PFSK-1 (cell line): ENCODE results near the gene EML2.

Source experiments
- FOXP2 ChIP-seq: optimal IDR thresholded peaks from 2 replicates; pipeline ENCODE3; 2011; ENCODE audit warnings: borderline replicate concordance, control low read depth, inconsistent platforms; ENCODE audit not compliant: insufficient read depth; ENCODE audit errors: extremely low read length, extremely low read depth
- POLR2AphosphoS5 ChIP-seq: IDR thresholded peaks from 2 replicates; pipeline ENCODE4 v1.6.1; 2012; ENCODE audit warnings: low read depth, mild to moderate bottlenecking, control low read depth, low read length, moderate library complexity
- SIN3A ChIP-seq: IDR thresholded peaks from 2 replicates; pipeline ENCODE4 v1.6.1; 2012; ENCODE audit warnings: mild to moderate bottlenecking, low read length, moderate library complexity, borderline replicate concordance; ENCODE audit not compliant: insufficient read depth
- TAF1 ChIP-seq: IDR thresholded peaks from 2 replicates; pipeline ENCODE4 v1.6.1; 2012; ENCODE audit warnings: low read length, control low read depth, borderline replicate concordance; ENCODE audit not compliant: insufficient read depth
- TF ChIP-seq, protein P1 (sequence below), 2 experiments: IDR thresholded peaks; 2 replicates each; pipeline versions ENCODE4 v1.6.1 to v1.8.0; 2011 to 2012; ENCODE audit warnings: low read depth in 2 of 2, low read length in 2 of 2, control low read depth in 1 of 2, inconsistent platforms in 1 of 2, mild to moderate bottlenecking in 1 of 2, moderate library complexity in 1 of 2; ENCODE audit not compliant: insufficient read depth in 1 of 2

Gene EML2

DNA sequence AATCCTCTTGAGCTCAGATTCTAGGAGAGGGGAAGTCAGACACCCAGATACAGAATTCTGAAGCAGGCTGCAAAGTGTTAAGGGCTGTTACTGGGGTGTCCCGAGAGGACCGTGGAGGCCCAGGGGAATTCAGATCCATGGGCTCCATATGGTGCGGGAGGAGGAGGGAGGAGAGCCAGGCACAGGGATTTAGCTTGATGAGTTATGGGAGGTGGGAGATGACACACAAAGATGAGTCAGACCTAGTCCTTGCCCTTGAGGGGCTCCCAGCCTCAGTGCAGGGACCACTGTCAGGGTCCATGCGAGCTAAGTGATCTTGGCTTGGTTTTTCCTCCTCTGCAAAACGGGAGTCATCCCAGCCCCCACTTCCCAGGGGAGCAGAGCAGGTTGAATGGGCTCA lies 14.4 kb upstream of the EML2 start:
- TF ChIP-seq FOXP2 (no peak), SIN3A (no peak), POLR2AphosphoS5 (no peak), TAF1 (no peak)
- TF ChIP-seq, protein P1, sequence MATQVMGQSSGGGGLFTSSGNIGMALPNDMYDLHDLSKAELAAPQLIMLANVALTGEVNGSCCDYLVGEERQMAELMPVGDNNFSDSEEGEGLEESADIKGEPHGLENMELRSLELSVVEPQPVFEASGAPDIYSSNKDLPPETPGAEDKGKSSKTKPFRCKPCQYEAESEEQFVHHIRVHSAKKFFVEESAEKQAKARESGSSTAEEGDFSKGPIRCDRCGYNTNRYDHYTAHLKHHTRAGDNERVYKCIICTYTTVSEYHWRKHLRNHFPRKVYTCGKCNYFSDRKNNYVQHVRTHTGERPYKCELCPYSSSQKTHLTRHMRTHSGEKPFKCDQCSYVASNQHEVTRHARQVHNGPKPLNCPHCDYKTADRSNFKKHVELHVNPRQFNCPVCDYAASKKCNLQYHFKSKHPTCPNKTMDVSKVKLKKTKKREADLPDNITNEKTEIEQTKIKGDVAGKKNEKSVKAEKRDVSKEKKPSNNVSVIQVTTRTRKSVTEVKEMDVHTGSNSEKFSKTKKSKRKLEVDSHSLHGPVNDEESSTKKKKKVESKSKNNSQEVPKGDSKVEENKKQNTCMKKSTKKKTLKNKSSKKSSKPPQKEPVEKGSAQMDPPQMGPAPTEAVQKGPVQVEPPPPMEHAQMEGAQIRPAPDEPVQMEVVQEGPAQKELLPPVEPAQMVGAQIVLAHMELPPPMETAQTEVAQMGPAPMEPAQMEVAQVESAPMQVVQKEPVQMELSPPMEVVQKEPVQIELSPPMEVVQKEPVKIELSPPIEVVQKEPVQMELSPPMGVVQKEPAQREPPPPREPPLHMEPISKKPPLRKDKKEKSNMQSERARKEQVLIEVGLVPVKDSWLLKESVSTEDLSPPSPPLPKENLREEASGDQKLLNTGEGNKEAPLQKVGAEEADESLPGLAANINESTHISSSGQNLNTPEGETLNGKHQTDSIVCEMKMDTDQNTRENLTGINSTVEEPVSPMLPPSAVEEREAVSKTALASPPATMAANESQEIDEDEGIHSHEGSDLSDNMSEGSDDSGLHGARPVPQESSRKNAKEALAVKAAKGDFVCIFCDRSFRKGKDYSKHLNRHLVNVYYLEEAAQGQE (IDR thresholded peaks at IDR 0.05; ENCODE audit: insufficient read depth in 1 of 2, low read depth in 2 of 2, low read length in 2 of 2): no peak

DNA sequence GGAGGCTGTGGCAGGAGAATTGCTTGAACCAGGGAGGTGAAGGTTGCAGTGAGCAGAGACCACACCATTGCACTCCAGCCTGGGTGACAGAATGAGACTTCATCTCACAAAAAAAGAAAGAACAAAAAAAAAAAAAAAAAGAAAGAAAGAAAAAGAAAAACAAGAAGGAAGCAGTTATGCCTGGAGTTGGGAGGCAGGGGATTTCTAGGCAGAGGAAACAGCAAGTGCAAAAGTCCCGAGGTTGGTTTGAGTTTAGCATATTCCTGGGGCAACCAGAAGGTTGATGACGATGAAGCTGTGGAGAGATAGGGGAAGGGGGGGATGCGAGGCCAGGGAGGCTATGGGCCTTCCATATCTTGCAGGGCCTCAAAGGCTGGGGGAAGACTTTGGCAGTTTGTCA lies 11.5 kb upstream of the EML2 start:
- TF ChIP-seq, protein P1 (IDR thresholded peaks at IDR 0.05; ENCODE audit: insufficient read depth in 1 of 2, low read depth in 2 of 2, low read length in 2 of 2): no peak
- TF ChIP-seq POLR2AphosphoS5: no peak
- TF ChIP-seq FOXP2: no peak
- no peak for TF ChIP-seq TAF1
- no peak for TF ChIP-seq SIN3A

DNA sequence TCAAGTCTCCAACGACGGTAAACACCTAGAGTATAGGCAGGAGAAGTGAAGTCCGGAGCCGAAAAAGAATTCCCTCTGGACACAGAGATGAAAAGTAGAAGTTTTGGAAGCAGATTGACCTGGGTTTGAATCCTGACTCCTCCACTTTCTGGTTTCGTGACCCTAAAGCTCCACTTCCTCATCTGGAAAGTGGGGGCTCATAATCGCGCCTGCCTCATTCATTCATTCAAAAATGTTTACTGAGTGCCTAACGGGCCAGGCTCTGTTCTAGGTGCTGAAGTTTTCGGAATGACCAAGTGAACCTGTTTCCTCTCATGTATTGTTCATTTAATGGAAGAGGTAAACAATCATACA lies 7.1 kb upstream of the EML2 start:
- TF ChIP-seq TAF1: no peak
- TF ChIP-seq, protein P1 (IDR thresholded peaks at IDR 0.05; ENCODE audit: insufficient read depth in 1 of 2, low read depth in 2 of 2, low read length in 2 of 2): peak; percentile 68 to 88; a peak in 3 of 4 replicates

DNA sequence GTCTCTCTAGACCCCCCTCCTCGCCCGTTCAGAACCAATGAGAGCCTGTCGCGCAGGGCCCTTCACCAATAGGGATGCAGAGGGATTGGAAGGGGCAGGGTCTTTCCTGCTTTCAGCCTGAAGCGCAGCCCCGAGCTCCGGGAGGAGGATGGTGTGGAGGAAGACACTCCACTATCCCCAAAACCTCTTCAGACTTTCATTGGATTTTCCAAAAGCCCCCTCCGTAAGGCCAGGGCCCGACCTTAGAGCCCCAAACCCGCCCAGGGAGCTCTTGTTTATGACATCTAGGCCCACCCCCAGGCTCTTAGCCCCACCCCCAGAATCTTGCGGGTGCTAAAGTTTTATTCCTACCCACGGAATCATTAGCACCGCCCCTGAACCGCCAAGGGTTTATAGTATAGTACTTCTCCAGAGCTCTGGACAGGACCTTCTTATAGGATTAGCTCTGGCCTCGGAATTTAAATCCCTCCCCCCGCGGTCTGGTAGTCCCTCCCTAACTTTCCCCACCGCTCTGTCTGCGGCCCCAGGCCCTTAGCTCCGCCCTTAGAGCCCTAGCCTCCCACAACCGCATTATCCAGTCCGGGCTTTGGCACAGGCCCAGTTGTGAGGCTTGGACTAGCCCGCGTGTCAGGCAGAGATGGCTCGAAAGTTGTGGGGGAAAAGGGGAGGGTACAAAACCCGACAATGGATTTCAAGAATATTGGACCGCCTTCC lies 6.6 kb upstream of the EML2 start:
- TF ChIP-seq, protein P1 (IDR thresholded peaks at IDR 0.05; ENCODE audit: insufficient read depth in 1 of 2, low read depth in 2 of 2, low read length in 2 of 2): no peak
- TF ChIP-seq FOXP2: peak; percentile 75

DNA sequence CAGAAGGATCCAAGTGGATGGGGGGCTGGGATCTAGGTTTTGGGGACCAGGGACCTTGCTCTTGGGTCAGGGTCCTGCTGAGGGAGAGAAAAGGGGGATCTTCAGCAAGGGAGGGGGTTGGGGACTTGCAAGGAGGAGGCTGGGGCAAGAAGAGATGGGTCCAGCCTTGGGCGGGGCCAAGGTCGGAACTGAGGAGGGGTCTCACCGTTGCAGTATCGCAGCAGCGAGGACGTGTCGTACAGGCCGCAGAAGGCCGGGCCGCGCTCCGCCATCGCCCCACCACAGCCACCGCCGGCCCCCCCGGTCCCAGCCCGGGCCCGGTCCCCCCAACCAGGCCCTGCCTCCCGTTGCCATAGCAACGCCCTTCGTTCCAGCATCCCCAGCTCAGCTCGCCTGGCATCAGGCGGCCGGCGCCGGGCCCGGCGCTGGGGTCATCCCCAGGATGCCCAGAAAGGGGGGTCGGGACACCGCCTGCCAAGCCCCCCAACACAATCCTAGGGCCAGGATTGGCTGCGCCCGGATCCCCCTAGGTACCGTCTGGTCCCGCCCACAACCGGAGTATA lies 6.0 kb upstream of the EML2 start:
- TF ChIP-seq POLR2AphosphoS5 (no peak), SIN3A (no peak), TAF1 (no peak), FOXP2 (no peak)
- TF ChIP-seq, protein P1 (IDR thresholded peaks at IDR 0.05; ENCODE audit: insufficient read depth in 1 of 2, low read depth in 2 of 2, low read length in 2 of 2): no peak
